Fibroblast of the aortic adventitia (primary cell): Measurements from ENCODE around the gene TANC1. TPM values are rescaled to one million over a fixed set of nuclear protein-coding genes. Genes with fewer than 3 reads are reported as not detected.

Experiments used
- DNase-seq: peaks from one replicate; pipeline ENCODE4 v3.0.0-alpha.2; 2010; ENCODE audit warnings: low read depth
- H3K4me3 ChIP-seq: 2 replicates; pipeline ENCODE4 v1.5.1; 2011; ENCODE audit warnings: low read depth, mild to moderate bottlenecking, control low read depth, low read length, moderate library complexity
- CTCF ChIP-seq: IDR thresholded peaks from 2 replicates; pipeline ENCODE4 v1.5.1; 2011; ENCODE audit warnings: mild to moderate bottlenecking, low read length, control low read depth, inconsistent platforms; ENCODE audit not compliant: insufficient read depth
- total RNA-seq: library from RNA; depleted of rRNA; stranded (reverse); fragments of >200 nt; gene quantifications from 2 replicates; pipeline ENCODE4 v1.2.3, GENCODE V29; 2012; ENCODE audit warnings: low replicate concordance

Gene TANC1
- total RNA-seq, 1 donor = 11.9 TPM

- TF ChIP-seq CTCF = no peak
- DNase-seq = no peak
- no peak overlapping the region for H3K4me3 ChIP-seq
These were observed 185.9 kb downstream of the TANC1 start for GRCh38 chr2:159154366-159154765.

- no peak for TF ChIP-seq CTCF
- H3K4me3 ChIP-seq = no peak overlapping the region
- DNase-seq = no peak
These were observed 186.9 kb downstream of the TANC1 start for GRCh38 chr2:159155320-159155719.

- H3K4me3 ChIP-seq = no peak overlapping the region
- no peak for DNase-seq
- no peak for TF ChIP-seq CTCF
These were observed 187.4 kb downstream of the TANC1 start for GRCh38 chr2:159155791-159156190.

GRCh38 chr2:159156834-159157233 is 188.4 kb downstream of the TANC1 start:
- TF ChIP-seq CTCF = no peak
- no peak for DNase-seq

GRCh38 chr2:159157361-159158209 is 189.1 kb downstream of the TANC1 start:
- H3K4me3 ChIP-seq = no peak overlapping the region
- no peak for TF ChIP-seq CTCF
- no peak for DNase-seq

More at GRCh38 chr2:159156834-159157233, 188.4 kb downstream of the TANC1 start:
- H3K4me3 ChIP-seq = no peak overlapping the region

GRCh38 chr2:159160412-159160811 is 192.0 kb downstream of the TANC1 start:
- DNase-seq = no peak

More at GRCh38 chr2:159160412-159160811, 192.0 kb downstream of the TANC1 start:
- no peak for TF ChIP-seq CTCF
- no peak overlapping the region for H3K4me3 ChIP-seq
